WI38 (cell line): Measurements from ENCODE around the gene TBX2.

Experiments used
- H3K4me3 ChIP-seq: 2 replicates; pipeline ENCODE4 v1.5.1; 2011; ENCODE audit warnings: low read depth, mild to moderate bottlenecking, control low read depth, low read length
- TF ChIP-seq, protein P1 (sequence below): IDR thresholded peaks from 2 replicates; pipeline ENCODE4 v1.5.1; 2012; ENCODE audit warnings: low read depth, mild to moderate bottlenecking, control low read depth, low read length

TBX2 gene

DNA sequence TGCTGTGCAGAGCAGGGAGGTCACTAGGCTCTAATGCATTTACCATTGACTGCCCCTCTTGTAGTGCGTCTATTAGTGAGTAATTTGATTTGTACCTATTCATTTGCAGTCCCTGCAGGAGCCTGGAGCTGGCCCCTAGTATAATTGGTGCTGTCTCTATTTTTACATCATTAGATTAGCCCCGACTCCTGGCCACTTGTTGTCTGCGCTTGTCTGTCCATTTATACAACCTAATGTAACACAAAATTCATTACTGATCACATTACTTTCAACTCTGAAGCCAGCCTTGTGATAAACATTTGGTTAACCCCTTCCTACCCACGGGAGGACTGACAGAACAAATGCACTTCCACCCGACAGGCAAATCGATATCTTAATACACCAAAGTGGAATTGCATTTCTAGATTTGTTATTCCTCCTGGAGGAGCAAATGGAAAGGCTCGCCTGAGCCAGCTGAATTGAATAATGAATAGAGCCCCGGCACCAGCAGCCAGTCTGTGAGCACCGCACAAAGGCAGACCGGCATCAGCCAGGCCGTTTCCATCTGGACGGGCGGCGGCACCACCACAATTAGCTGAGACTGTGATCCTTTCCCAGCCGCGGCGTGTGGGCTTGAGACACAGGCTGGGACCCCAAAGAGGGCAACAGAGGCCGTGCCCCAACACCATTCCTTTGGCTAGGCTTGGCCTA lies 18.7 kb upstream of the TBX2 start:
- TF ChIP-seq, protein P1, sequence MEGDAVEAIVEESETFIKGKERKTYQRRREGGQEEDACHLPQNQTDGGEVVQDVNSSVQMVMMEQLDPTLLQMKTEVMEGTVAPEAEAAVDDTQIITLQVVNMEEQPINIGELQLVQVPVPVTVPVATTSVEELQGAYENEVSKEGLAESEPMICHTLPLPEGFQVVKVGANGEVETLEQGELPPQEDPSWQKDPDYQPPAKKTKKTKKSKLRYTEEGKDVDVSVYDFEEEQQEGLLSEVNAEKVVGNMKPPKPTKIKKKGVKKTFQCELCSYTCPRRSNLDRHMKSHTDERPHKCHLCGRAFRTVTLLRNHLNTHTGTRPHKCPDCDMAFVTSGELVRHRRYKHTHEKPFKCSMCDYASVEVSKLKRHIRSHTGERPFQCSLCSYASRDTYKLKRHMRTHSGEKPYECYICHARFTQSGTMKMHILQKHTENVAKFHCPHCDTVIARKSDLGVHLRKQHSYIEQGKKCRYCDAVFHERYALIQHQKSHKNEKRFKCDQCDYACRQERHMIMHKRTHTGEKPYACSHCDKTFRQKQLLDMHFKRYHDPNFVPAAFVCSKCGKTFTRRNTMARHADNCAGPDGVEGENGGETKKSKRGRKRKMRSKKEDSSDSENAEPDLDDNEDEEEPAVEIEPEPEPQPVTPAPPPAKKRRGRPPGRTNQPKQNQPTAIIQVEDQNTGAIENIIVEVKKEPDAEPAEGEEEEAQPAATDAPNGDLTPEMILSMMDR, result no peak
- H3K4me3 ChIP-seq, result no peak overlapping the region

DNA sequence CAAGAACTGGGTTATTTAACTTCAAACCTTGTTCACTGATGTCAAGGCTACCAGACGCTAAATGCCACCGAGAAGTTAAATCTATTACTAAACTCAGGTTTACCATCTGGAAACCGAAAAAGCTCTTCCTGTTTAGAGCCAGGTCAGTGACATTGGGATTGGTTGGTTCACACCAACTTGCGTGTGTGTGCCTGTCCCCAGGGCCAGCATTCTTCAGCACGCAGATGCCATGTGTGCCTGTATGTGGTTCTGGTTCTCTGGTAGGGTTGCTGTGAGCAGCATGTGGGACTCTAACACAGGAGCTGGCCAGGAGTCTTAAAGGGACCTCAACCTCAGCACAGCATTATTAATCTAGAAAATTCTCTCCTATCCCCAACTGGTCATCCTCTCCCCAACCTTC lies 18.1 kb upstream of the TBX2 start:
- H3K4me3 ChIP-seq, result no peak overlapping the region
- TF ChIP-seq, protein P1, result no peak

DNA sequence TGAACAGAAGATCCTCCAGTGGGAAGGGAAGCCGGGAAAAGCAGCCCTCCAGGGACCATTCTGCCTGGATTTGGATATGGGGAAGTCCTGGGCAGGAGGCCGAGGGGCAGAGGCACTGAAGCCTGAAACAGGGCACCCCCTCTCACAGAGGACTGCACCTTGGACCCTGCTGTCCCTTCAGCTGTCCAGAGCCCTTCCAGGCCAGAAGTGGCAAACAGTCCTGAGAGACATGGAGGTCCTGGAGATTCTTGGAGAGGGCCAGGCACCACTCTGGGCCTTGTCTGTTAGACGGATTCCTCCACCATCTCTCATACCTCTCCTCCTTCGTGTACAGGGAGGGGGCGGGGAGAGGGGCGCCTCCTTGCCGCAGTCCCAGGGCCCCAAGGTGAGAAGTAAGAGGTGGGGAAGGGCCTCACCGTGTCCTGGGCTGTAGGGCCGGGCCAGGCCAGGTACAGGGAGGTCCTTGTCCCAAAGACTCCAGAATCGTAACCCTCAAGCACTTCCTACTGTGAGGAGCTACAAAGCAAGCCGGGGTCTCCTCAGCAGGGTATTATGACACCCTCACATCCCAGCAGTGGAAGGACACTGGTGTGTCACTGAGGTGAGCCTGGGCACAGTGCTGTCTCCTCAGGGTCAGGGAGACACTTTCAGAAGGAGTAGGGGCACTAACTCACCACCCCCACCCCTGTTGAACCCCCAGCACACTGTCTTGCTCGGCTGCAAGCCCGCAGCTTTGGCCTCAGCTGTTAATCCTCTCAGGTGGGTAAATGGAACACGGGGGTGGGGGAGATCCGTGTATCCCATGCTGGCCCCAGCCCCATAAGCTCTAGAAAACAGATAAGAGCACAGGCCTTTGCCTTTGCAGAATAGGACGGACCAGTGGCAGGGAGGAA lies 16.6 kb upstream of the TBX2 start:
- TF ChIP-seq, protein P1, result no peak
- no peak overlapping the region for H3K4me3 ChIP-seq

DNA sequence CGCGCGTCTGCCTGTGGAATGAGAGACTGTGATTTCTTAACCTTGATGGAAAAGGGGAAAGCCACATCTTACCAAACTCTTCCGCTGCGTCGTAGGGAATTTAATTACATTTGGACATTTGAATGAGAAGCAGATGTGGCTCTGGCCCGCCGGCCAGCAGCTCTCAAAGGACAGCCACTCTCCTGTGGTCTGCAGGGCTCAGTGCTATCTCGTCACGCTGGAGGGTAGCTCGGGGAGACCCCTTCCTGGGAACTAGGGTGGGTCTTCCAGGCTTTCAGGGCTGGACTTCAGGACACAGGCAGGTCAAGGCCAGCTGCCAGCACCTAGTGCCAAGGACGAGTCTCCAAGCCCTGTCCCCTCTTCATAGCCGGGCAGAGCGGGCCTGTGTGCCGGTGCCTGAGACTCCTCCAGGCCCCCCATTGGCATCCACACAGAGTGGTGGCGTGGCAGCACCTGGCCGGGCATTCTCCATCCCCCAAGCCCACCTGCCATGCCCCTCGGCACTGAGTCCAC lies 15.9 kb upstream of the TBX2 start:
- TF ChIP-seq, protein P1, result no peak
- H3K4me3 ChIP-seq, result no peak overlapping the region

DNA sequence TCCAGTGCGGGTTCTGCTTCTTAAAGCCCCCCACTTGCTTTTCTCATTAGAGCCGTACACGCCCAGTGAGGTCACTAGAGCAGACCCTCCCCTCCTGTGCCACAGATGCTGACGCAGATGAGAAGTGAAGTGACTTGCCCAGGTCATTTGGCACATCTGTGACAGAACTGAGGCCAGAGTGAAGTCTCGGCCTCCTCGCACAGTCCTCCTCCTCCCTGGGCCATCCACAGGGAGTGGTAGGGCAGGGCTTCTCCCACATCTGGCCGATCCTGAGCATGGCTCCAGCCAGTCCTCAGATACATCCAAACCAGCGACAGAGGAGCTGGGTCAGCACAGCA lies 15.3 kb upstream of the TBX2 start:
- no peak overlapping the region for H3K4me3 ChIP-seq
- TF ChIP-seq, protein P1, result no peak

DNA sequence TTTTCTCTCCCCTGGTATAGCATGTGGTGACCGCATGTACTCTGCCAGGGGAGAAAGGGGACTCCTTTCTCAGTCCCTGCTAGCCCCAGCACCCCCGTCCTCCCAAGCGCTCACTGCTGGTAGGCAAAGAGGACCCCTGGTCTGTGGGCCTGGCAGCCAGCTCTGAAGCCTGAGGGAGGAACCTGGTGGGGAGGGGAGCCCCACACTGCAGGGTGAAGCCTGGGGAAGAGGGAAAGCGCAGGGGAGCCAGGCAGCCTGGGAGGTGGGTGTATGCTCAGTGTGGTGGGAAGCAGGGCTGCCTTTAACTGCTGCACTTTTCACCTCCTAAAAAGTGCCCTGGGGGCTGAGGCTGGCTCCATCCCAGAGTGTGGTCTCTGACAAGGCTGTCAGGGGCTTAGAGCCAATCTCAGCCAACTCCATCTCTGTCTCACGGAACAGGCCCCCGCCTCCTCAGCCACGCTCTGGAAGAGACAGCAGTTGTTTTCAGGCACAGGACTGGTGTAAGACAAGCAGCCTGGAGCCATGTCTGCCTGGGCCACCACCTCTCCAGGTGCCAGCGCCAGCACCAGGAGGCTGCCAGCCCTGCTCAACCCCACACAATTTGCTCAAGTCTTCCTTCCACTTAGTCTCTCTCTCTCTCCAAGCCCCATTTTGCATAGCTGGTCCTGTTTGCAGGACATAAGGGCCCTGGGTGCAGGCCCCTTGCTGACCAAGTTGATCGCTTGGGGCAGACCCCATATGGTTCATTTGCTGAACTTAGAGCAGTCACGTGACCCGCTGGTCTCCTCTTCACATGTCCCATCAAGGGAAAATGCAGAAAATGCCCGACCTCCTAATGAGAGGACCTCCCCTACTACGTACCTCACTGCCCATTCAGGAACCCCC lies 14.7 kb upstream of the TBX2 start:
- H3K4me3 ChIP-seq, result no peak overlapping the region
- TF ChIP-seq, protein P1, result no peak
